ENCODE data around the gene CDK5RAP3.
"Not testable (repeated sequence)": the region's sequence is repeated elsewhere in the genome, so short reads cannot be mapped to it uniquely, and the experiment has no call there.

Gene CDK5RAP3

GRCh38 chr17:48001197-48001596 is 30.3 kb downstream of the CDK5RAP3 start:
- no peak for FAIRE-seq

- FAIRE-seq: not testable (repeated sequence)
These were observed 30.7 kb downstream of the CDK5RAP3 start for GRCh38 chr17:48001657-48002056.

GRCh38 chr17:48002266-48002915 is 31.5 kb downstream of the CDK5RAP3 start:
- FAIRE-seq: no peak

- no peak for FAIRE-seq
These were observed 32.1 kb downstream of the CDK5RAP3 start for GRCh38 chr17:48002916-48003416.

GRCh38 chr17:48003417-48004151 is 32.7 kb downstream of the CDK5RAP3 start:
- FAIRE-seq: no peak

- no peak for FAIRE-seq
These were observed 34.1 kb downstream of the CDK5RAP3 start for GRCh38 chr17:48004983-48005382.

GRCh38 chr17:48006936-48007709 is 36.2 kb downstream of the CDK5RAP3 start:
- FAIRE-seq: no peak

- FAIRE-seq: no peak
These were observed 39.3 kb downstream of the CDK5RAP3 start for GRCh38 chr17:48010193-48010592.

GRCh38 chr17:48011405-48012150 is 40.7 kb downstream of the CDK5RAP3 start:
- FAIRE-seq: no peak

GRCh38 chr17:48012151-48012520 is 41.2 kb downstream of the CDK5RAP3 start:
- no peak for FAIRE-seq

GRCh38 chr17:48012654-48013053 is 41.7 kb downstream of the CDK5RAP3 start:
- no peak for FAIRE-seq

GRCh38 chr17:48013876-48014594 is 43.1 kb downstream of the CDK5RAP3 start:
- FAIRE-seq: no peak

- FAIRE-seq: no peak
These were observed 43.7 kb downstream of the CDK5RAP3 start for GRCh38 chr17:48014595-48015111.

GRCh38 chr17:48016112-48016511 is 45.2 kb downstream of the CDK5RAP3 start:
- no peak for FAIRE-seq

GRCh38 chr17:48017817-48018158 is 46.9 kb downstream of the CDK5RAP3 start:
- not testable (repeated sequence) for FAIRE-seq

GRCh38 chr17:48021934-48022333 is 51.0 kb downstream of the CDK5RAP3 start:
- FAIRE-seq: no peak

- no peak for FAIRE-seq
These were observed 52.0 kb downstream of the CDK5RAP3 start for GRCh38 chr17:48022901-48023300.

- no peak for FAIRE-seq
These were observed 52.7 kb downstream of the CDK5RAP3 start for GRCh38 chr17:48023400-48024148.

GRCh38 chr17:48024149-48025039 is 53.5 kb downstream of the CDK5RAP3 start:
- FAIRE-seq: no peak
